HG02623 (cell line): ENCODE measurements around the gene ENOX1.

ENCODE experiments used
- ATAC-seq: cut with Tn5 transposase; IDR thresholded peaks from one replicate; pipeline ENCODE4 v1.9.1; 2021; ENCODE audit warnings: moderate library complexity; ENCODE audit not compliant: unreplicated experiment

Gene ENOX1

DNA sequence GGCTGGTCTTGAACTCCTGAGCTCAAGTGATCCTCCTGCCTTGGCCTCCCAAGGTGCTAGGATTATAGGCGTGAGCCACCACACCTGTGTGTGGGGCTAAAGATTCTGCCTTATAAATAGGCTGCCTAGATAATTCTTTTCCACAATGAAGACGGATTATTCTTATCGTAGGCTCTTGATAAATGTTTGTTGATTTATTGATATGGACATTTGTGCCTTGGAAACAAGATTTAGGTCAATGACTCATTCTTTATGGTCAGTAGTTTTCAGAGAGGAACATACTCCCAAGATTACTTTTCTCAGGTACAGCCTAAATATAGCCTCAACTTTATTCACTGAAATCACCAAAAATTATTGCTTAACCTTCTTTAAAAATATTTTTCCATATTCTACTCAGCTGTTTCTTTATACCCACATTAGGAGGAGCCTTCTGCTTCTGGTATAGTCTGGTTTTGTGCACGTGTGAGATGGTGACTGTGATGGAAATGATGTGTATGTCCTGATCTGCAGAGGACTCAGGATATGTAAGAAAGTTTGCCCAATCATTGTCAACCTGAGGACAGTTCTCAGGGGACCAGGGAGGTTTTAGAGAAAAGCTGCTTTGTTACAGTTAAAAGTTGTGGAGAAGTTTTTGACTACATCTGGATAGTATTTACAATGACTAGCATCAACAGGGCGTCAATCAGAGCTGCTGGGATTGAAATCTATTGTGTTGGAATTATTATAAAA lies 554.5 kb downstream of the ENOX1 start:
- no peak for ATAC-seq

DNA sequence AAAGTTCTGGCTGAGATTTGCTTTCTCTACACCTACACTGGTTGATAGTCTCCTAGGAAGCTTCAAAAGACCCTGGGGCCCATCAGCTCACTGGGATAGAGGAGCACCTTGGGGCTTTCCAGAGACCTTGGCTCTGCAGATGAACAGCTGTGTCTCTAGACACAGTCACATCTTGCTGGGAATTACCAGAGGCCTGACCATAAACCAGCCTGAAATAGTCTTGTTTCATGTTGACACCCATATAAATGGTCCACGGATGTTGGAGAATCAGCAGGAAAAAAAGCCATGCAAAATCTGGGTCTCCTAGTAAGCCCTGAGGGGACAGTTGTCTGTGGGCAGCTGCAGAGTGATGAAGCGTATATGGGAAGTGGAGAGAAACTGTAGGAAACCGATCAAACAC lies 555.8 kb downstream of the ENOX1 start:
- ATAC-seq, result no peak

DNA sequence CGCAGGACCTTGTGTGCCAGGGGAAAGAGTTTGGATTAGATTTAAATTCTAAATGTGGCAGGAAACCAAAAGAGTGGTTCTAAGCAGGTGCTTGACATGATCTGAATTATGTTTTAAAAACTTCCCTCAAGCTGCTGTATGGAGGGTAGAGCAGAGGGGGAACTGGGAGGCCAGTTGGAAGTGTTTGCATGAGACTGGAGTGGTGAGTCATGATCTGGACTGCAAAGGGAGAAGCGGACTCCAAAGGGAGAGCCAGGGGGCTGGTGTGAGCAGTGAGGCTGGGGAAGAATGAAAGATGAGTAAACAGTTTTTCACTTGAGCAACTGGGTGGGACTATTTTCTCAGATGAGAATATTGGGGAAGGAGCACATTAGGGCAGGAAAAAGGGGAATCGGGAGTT lies 557.3 kb downstream of the ENOX1 start:
- no peak for ATAC-seq

DNA sequence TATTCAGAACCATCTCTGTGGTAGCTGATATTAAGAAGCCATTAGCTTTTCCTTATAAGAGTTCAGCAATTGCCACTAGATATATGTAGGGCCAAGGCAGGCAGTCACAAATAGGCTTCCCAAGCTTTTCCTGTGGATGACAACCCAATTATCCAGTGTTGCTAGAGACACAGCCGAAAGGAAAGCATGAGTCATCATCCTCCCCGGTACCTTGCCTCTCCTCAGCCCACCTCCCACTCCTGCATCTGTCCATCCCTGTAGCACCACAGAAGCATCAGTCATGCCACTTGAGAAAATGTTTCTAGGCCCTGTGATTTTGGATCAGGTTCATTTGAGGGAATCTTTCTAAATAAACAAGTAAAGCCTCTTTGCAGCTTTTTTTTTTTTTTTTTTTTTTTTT lies 559.1 kb downstream of the ENOX1 start:
- no peak for ATAC-seq

DNA sequence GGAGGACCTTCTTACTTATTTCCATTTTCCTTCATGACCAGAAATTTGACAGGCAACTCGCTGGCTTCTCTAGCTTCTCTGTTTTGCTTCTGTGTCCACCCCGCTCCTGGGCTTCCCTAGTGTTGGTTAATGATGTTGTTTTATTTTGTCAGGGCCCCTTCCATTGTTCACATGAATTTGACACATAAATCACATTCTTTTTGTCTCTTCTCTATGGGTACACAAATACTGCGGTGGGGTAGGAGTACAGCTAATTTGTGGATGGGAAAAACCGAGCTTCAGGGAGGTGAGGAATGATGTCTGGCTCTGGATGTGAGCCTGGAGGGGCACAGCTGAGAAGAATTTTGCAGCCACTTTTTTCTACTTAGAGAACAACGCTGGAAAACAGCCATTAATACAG lies 563.6 kb downstream of the ENOX1 start:
- no peak for ATAC-seq

DNA sequence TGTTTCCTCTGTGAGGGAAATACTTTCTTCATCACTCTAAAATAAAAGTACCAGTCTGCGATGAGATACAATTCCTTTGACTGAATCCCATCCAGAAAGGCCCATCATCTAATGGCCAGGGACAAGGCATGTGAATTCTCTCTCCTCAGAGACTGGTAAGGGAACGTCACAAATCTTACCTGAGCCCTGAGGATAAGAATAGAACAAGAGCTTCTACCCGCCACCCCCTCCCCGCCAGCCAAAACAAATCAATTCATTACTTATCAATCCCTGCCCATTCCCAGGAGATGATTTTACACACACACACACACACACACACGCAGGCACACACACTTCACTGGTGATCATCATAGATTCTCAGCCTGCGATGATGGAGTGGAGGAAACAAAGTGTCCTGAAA lies 564.7 kb downstream of the ENOX1 start:
- no peak for ATAC-seq

DNA sequence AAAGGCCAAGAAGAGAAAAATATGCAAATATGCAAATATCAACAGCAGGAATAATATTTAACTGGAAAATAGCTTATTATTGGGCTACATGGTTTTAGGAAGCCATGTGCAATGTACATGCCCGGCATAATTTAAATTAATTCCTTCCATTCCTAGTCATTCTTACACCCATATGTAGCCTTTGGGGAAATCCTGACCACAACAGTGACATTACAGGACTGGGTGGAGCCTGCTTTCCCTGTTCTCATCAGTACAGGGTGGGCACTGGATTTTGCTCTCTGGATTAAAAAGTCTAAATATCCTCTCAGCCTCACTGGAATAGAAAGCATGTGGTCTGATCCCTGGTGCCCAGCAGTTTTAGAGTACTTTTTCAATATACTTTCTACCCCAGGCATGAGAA lies 565.2 kb downstream of the ENOX1 start:
- no peak for ATAC-seq

DNA sequence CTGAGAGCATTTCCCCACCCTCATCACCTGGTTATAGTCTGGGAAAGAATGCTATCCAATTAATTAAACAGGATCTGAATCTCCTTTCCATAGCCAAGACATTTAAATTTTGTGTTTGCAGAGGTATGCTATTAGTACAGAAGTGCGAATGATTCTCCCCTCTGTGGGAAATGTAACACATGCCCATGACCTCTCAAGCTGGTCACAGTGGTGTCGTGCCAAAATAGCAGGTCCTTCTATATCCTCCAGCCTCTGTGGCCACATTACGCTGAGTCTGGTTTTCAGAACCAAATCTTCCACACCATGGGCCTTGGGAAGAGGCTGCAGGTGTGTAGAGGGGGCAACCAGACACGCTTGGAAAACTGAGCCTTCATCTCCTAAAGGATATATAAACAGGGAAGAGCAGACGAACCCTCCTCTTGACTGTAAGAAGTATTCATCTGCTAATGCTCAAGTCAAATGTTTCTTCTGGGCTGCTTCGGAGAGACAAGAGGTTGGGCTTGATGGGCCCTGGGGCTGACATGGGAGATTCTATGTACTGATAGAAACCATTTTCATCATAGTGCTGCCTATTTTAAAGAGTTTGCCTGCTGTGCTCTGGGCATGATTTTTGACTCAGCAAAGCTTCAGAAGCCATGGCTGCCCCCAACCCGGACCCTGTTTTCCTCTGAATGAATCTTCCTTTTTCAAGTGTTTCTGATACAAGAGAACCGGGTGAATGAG lies 565.7 kb downstream of the ENOX1 start:
- ATAC-seq, result no peak

DNA sequence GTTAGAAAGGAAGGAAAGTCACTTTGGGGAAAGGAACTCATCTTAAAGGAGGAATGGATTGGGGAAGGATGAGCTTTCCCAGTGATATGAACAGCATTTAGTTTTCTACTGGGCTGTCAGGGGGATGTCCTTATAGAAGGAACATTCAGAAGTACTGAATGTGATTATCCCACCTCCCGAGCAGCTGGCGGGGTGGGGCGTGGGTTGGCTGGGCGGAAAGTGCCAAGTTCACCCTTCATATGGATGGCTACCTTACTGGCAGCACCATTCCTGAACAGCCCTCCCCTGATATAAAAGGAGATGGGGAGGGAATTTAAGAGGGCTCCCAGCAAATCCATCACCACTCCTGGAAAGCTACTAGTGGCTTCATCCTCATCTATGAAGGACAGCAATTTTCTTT lies 572.6 kb downstream of the ENOX1 start:
- no peak for ATAC-seq

DNA sequence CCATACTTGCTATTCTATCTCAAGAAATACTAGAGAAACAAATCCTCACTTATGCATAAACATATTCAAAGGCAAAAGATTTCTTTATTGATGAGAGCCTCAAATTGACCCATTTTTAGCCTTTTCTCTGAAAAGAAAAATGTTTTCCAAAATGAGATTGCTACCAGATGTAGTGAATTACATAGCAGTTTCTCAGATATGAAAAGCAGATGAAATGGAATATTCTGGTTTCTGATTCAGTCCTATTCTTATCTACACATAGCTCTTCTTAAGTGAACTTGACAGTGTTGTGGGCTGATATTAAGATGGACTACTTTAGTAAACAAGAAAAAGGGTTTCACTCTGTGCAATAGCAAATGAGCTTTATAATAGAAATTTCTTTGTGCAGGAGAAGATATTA lies 579.9 kb downstream of the ENOX1 start:
- ATAC-seq, result no peak

DNA sequence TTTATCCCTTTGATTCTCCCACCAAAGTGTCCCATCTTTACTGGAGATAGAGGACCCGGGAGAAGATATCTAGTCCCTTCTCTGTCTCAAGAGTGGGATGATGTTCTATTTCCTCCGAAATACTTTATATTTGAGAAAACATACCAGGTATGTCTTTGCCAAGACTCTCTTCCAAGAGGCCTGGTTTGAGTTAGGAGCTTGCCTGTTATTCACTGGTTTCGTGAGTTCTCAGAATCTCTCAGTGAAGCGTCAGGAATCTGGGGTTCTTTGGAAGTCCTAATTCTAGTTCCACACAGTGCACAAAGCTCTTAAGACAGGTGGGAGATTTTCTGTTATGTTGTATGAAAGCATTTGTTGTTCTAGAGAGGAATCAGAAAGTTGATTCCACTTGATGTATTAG lies 581.4 kb downstream of the ENOX1 start:
- ATAC-seq, result no peak

DNA sequence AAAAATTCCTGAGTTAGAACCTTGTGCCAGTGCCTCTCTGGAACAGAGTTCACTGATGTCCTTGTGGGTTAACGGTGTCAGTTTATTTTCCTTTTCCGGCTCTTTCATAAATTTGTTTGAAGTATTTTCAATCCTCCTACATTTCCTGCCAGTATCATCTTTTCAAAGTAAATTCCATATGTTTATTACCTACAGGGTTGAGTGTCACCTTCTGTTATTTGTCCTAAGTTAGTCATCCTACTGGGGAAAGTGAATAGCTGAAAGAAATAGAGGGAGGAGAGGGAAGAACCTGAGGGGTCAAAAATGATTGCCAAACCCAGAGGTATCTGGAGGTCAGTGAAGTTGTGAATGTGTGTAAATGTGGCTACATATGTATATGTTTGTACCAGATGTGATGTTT lies 582.2 kb downstream of the ENOX1 start:
- ATAC-seq, result no peak

DNA sequence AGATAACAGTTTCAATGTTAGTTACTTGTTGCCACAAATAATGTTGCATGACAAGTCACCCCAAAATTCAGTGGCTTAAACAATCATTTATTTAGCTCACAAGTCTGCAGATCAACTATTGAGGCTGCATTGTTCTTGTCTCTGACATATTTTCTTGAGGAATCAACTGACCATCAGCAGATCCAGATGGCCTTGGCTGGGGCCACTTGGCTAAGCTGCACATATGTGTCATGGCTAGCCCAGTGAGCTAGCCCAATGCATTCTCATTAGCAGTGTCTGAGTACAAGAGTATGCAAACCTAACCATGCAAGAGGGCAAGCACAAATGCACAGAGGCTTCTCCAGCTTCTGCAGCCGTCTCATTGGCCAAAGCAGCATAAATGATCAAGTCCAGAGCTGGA lies 583.0 kb downstream of the ENOX1 start:
- no peak for ATAC-seq

DNA sequence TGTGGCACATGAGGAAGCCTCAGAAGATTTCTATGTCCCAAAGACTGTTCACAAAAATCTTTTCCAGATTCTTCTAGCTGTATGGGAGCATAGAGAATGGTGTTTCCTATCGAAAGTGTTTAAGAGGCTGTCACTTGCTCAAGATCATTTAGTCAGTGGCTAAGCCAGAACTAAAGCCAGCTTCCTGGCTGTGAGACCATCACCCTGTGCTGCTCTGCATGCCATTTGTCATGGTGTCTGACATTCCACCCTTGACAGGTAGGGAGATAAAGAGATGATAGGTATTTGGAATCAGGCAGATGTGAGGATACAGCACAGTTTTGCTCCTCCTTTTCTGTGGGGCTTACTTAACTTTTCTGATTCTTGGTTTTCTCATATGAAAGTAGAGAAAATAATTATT lies 586.0 kb downstream of the ENOX1 start:
- ATAC-seq, result no peak

DNA sequence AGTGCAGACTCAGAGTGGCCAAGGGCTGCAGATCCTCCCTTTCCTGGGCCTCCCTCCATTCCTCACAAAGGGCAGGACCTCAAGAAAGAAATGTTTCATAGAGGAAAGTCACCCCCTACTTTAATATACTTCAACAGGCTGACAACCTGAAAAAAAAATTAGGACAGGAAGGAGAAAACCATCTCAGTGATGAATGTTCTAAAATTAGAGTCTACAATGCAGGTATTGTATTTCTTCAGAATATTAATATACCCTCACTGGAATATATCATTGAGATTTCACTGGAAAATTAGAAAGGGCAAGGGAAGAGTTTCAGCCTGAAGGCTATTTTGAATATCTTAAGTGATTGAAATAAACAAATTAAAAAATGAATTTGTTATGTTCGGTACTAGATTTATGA lies 586.5 kb downstream of the ENOX1 start:
- ATAC-seq, result no peak

DNA sequence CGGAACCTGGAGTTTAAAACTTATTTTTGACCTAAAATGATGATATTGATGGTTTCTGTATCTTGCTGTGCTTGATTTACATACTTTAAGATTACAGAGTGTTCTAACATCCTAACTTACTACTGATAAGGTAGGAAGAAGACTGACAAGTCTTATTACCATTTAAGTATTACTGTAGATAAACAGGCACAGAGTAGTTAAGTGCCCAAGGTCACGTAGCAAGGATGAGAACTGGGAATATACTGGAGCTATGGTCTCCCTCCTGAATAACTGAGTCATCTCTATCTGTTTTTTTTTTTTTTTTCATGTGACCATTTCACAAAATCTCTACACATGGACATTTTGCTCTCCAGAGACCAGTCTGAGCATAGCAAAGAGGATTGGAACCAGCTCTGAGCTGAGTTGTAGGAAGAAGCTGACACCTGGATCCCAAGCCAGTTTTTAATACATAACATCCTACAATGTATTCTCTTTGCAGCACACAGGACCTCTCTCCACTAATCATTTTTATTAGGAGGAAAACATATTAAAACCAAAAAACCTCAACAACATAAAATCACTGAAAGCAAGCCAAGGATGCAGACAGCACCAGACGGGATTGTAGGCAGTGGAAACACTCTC lies 589.9 kb downstream of the ENOX1 start:
- no peak for ATAC-seq

DNA sequence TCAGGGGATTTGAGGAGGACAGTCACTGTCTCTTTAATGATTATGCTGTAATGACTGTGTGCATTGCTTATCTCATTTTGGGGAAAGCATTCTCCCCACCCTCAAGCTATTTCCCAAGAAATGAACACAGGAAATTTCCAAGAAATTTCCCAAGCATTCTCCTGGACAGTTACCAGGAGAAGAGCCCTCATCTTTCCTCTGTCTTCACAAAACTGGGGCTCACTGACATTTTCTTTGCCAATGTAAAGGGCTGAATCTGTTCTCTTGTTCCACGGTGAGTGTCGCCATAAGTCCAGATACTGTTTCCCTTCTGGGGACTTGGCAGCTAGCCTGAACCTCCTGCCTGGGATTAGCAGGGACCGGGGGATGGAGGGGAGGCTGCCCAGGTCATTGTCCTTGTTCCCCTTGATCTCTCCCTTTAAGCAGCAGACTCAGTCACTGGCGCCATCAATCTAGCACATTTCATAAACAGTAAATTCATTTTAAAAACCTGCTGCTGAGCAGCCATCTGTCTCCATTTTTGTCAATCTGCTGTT lies 590.6 kb downstream of the ENOX1 start:
- ATAC-seq, result no peak

DNA sequence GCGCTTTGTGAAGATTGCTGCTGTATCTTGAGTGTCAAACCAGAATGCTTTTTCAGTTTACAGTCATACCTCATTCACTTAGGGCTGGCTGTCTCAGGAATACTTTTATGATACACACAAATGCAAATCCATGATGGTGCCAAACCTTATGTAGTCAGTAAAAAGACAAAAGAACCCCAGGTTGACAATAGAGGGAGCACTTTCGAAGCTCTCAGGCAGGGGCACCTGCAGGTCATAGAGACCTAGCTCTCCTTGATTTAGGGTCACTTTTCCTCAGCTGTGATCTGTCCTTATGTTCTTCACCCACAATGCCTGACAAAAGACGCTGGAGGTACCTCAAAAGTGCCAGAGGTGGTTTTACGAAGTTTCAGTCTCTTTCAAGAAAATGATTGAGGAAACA lies 591.2 kb downstream of the ENOX1 start:
- no peak for ATAC-seq

DNA sequence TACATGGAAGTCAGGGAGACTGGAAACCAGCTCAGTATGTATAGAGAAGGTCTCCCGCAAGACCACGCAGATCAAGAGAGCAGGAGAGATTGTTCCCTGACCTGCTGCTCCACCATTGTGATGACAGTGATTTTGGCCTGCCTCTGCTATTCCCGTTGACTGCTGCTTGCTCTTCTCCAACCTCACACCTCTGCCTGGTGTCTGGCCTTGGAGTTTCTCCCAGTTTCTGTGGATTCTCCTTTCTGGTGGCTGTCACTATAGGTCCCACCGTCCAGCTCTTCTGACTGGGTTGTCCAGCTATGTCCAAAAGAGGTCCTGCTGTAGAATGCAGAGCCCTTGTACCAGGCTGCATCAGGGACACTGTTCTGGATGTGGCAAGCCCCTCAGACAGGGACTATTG lies 591.7 kb downstream of the ENOX1 start:
- no peak for ATAC-seq

DNA sequence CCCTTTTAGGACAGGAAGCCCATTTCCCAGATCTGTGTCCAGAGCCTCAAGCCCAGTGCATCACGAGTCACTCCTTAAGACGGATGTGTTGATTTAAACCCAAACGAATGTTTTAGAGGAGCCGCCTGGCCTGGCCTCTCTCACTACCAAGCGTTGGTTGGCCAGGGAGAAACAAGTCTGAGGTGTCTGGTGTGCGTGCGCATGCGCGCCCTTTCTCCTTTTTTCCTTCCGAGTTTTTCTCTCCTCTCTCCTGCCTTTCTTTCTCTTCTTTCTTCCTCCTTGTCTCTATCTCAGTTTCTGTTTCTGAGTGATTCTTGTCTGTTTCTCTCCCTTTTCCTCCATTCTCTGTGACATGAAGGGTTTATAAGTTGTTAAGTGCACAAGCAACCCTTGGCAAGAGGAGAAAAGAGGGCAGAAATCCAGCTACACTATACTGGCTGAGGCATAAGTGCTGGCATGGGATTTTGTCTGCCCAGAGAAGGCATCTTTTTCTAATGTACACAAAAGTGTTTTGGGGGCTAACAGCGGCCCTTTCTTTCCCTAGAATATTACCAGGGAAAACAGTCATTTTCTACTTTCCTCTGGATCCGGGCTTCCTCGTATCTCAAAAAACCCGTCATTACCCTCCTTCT lies 592.9 kb downstream of the ENOX1 start:
- no peak for ATAC-seq

DNA sequence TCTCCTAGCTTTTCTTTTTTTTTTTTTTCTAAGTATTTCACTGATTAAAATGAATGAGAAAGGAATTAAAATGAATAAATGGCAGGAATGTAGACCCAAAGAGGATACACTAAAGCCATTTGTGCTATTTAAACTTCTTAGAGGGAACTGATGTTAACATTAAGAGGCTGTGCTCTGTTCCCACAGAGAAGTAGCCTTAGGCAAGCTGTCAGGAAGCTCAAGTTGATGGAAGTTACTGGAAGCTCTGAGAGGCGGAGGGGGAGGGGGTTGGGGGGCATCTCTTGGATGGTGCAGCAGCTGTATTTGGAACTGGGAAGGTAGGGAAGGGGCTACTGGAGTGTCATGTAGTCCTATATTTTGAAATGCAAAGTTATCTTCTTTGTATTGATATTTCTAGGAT lies 595.2 kb downstream of the ENOX1 start:
- ATAC-seq, result no peak

DNA sequence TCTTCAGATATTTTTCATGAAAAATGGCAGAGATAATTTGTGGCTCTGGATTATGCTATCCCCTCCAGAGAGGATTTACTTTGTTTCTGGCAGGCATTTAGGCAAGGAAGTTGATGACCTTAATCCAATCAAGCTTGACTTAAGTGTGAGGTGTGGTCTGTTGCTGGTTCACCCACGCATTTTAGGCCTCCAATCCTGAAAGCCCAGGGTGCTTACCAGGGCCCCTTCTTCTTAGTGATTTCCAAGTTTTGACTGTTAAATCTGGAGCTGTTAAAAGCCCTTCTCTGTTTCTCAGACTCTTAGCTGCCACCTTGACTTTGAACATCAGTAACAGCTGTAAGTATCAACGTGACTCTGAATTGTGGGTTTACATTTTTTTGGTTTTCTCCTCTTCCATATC lies 601.5 kb downstream of the ENOX1 start:
- no peak for ATAC-seq
